GM12872 (cell line): ENCODE data around the gene FER.

Source experiments
- TF ChIP-seq, protein P1 (sequence below): IDR thresholded peaks from 3 replicates; pipeline ENCODE4 v1.5.1; 2011; ENCODE audit warnings: low read depth, mild to moderate bottlenecking, low read length, moderate library complexity; ENCODE audit not compliant: insufficient read depth

Gene FER

DNA sequence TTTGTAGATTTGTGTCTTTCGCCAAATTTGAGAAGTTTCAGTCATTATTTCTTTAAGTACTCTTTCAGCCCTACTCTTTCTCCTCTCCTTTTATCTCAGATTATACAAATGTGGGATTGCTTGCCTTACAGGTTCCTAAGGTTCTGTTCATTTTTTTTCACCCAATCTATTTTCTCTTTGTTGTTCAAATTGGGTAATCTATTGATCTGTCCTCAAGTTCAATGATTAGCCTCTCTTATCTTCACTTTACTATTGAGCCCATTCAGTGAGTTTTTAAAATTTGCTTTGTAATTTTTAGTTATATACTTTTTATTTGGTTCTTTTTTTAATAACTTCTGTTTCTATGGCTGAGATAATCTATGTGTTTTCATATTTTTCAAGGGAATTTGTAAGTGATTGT, 282.1 kb downstream of the FER start:
- TF ChIP-seq, protein P1, sequence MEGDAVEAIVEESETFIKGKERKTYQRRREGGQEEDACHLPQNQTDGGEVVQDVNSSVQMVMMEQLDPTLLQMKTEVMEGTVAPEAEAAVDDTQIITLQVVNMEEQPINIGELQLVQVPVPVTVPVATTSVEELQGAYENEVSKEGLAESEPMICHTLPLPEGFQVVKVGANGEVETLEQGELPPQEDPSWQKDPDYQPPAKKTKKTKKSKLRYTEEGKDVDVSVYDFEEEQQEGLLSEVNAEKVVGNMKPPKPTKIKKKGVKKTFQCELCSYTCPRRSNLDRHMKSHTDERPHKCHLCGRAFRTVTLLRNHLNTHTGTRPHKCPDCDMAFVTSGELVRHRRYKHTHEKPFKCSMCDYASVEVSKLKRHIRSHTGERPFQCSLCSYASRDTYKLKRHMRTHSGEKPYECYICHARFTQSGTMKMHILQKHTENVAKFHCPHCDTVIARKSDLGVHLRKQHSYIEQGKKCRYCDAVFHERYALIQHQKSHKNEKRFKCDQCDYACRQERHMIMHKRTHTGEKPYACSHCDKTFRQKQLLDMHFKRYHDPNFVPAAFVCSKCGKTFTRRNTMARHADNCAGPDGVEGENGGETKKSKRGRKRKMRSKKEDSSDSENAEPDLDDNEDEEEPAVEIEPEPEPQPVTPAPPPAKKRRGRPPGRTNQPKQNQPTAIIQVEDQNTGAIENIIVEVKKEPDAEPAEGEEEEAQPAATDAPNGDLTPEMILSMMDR: no peak

GRCh38 chr5:109030360-109031143, 282.9 kb downstream of the FER start:
- TF ChIP-seq, protein P1: no peak

- TF ChIP-seq, protein P1: no peak
Measured at GRCh38 chr5:109034306-109034705, 286.6 kb downstream of the FER start.

GRCh38 chr5:109035436-109035835, 287.7 kb downstream of the FER start:
- TF ChIP-seq, protein P1: no peak

DNA sequence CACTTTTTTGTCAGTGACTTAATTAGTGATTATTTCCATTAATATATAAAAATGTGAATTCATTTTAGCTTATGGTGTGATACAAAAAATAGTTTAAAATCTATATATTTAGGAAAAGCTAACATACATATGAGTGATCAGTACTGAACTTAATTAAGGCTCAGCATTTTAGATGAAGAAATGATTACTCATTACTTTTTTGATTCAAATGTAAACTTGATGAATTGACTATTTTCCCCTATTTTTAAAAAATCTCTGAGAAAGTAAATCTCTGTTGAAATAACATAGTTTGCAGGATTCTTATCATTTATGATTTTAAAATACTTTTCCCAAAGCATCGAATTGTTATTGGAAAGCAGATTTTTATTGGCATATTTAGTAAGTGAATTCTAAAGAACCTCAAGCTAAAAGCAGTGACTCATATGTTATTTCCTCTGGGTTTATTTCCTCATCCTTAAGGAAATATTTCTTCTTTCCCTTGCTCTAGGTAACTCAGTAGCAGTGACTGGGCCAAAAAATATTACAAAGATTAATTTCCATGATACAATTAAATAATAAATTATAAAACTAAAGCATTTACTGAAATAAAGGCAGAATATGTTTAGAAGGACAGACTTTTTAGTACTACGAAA, 290.6 kb downstream of the FER start:
- TF ChIP-seq, protein P1: no peak

DNA sequence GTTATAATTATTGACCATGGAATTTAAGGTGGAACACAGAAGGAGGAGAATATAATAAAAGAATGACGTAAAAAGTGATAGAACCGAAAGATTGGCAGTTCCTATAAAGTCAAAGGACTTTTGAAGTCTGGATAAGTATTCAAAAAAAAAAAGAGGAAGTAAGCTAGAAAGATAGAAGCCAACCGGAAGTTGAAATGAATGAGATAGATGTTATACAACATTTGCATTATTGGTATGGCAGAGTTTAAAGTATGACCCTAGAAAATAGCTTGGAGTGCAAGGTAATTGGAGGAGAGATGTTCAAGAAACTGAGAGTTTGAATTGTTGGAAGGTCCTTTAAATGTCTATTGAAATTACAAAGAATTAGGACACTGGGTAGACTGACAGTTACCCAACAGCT, 293.6 kb downstream of the FER start:
- TF ChIP-seq, protein P1: no peak

GRCh38 chr5:109045710-109046109, 298.0 kb downstream of the FER start:
- TF ChIP-seq, protein P1: no peak
